ENCODE measurements around the gene KIF14.

GRCh38 chr1:200558866-200559459 is 61.6 kb downstream of the KIF14 start:
- TF ChIP-seq CTCF (conservative IDR thresholded peaks at IDR 0.05; ENCODE audit: low read depth, low read length): peak; percentile 73
- TF ChIP-seq EZH2 (IDR thresholded peaks at IDR 0.05; ENCODE audit: borderline replicate concordance, low read depth, low read length, poor library complexity, severe bottlenecking): no peak
